GM21423 (cell line): Measurements from ENCODE around the gene CASK.
A peak's percentile ranks its signal among the peaks of the same experiment; 100 is the strongest.

Source experiments
- ATAC-seq: cut with Tn5 transposase; IDR thresholded peaks from one replicate; pipeline ENCODE4 v1.9.1; 2021; ENCODE audit warnings: mild to moderate bottlenecking, moderate library complexity; ENCODE audit not compliant: unreplicated experiment

The CASK gene

DNA sequence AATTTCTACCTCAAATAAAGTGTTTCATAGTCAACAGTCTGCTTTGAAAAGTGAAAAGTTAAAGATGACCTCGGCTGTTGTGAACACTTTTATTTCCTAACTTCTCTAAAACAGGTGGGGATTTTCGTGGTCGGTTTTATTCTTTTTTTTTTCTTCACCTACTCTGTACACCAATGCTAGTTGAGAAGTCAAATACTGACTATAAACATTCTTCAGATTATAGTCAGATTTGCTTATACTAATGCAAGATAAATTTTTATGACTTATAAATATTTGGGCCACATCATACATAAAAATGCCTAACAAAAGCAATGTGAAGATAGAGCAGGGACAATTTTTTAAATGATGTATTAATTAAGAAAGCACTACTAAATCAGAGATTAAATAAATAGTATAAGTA, 332.7 kb downstream of the CASK start:
- ATAC-seq, result no peak

DNA sequence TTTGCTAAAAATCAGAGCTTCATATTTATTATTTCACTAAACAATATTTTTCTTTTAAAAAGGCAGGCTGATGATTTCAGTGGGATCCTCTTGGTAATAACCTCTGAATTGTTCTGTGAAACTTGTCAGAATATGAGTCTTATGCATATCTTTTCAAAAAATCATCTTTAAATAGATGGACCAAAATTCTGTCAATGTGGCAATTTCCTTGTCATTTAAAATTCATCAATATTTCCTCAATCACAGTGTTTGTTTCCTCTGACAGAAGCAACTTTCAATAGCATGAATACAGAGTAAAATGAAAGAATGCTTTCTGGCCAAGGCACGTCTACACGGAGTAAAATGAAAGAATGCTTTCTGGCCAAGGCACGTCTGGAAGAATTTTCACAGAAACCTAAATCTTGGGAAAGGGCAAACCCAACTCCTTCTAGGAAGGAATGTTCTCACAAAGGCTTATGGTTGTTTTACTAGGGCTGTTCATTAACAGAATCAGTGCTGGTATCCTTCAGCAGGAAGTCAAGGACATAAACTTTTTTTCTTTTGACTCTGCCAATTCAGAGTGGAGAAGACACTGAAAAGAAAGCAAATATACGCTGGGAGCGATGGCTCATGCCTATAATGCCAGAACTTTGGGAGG, 333.6 kb downstream of the CASK start:
- no peak for ATAC-seq

DNA sequence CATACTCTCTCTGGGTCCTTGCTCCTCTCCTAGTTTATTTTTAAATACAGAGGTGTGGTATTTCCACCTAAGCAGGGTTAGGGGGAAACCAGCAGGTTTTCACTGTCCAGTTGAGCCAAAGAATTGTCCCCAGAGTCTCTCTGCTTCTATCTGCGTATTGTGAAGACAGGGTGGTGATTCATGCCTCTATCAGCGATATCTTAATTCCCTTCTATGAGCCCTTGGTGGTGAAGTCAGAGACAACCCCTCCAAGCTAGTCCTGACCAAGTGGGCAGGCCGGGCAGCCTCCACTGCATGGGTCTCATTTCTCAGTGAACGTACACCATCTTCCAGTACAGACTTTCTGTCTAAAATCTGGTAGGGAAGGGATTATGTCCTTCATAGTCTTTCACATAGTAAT, 335.1 kb downstream of the CASK start:
- ATAC-seq, result no peak

DNA sequence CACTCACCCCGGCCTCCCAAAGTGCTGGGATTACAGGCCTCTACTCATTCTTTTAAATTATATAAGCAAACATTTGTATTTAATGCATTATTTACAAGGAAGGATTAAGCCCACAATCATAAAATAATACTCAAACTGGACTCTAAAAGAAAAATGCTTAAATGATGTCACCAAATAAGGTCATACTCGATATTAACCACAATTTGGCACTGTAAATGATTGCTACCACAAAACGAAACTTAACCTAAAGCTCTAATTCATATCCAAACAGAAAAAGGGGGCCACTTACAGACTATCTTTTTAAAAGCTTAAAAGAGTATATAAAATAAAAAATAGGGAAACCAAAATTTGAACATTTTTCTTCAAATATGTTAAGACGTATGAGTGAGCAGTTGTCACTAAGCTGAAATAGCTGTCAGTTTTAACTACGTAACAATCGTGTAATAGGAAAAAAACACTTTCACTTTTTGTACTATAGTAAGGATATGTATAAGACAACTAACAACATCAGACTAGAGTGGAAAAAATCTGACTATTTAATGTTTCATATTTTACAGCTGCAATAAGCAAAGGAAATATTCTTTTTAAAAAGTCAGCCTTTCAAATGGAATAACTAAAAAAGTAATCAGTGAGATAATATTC, 342.8 kb downstream of the CASK start:
- no peak for ATAC-seq

DNA sequence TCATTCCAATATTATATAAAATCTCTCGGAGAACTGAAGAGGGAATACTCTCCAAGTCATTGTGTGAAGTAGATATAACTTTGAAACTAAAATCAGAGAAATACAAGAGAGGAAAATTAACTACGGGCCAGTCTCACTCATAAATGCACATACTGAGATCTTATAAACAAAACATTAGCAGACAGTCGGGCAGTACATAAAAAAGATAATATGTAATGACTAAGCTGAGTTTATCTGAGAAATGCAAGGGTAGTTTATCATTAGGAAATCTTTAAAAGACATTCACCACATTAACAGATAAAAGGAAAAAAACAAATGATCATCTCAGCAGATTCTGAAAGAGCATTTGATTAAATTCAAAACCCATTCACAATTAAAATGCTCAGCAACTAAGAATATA, 359.5 kb downstream of the CASK start:
- ATAC-seq, result no peak

DNA sequence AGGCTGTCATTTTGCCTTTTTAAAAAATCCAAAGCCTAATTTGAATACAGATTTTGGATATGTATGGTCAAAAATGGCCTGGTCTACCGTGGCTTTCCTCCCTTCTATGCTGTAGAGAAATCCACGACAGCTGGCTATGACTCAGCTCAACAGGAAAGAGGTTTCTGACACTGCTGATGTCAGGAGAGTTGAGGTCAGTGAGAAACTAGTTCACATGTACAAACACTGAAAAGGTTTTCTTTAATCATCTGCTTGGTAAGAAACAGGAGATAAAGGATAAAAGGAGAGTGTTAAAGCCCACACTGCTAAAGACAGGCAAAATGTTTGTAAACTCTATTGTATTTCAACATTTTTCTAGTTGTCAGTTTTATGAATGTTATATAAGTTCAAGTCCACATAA, 362.3 kb downstream of the CASK start:
- ATAC-seq, result peak; percentile 93

DNA sequence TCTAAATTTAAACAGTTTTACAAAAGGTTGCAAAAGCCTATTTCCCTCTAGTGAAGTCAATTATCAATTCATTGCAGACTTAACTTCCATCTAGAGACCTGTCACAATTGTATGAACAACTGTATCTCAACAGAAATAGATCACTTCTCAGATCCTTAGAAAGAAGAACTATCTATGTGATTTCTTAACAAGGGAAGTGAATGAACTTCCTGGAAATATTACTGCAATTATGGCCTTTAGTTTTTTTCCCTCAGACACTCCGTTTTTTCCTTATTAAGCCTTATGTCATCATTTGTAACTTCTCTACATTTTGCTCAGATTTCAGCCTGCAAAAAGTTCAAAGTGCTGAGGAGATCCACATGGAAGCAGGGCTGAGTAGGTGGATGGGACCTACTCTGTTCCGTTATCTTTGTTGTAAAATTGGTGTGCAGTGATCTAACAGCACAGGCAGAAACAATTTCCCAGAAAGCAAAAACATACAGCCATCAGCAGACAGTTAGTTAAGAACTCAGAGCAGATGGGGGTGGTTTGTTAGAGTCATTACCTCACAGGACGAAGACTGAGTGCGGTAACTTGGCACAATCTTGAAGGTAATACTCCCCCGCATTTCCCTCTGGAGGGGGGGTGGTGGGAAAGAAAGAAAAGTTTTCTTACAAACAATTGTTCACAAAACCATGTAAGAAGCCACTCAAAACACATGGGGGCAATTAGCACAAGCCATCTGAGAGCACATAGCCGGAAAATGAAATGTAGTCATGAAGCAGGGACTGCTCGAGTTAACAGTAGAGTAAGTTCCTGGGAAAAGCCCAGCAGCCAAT, 363.9 kb downstream of the CASK start:
- ATAC-seq, result no peak

DNA sequence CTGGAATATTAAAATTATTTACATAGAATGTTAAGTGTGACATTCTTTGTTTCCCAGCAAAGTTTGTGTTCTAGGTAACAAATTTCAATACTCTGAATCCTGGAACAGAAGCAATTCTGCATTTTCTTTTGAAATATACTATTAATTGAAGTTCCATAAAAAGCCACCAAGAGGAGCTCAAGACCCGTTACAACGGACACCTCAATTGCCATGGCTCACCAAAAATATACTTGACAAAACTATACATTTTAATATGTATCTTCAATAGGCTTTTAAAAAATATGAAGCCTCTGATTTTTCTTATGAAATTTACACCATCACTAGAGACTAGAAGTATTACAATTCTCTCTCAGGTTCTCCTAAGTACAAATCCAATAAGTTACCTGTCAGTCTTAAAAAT, 364.8 kb downstream of the CASK start:
- ATAC-seq, result no peak

DNA sequence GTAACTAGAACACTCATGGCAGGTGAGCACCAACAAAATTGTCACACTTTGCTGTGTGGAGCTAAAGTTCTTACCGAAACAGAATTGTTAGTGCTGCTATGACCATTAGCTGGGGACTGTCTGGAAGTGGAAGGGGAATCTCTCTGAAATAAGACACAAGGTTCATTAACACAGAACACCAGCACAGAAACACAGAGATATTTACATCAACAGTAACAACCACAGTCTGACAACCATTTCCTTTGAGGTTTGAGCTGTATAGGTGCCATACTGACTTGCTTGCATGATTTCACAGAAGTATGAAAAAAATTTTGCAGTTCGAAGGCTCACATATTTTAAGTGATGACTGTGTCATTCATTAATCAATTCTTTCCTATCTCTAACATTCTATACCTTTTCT, 366.4 kb downstream of the CASK start:
- ATAC-seq, result no peak

DNA sequence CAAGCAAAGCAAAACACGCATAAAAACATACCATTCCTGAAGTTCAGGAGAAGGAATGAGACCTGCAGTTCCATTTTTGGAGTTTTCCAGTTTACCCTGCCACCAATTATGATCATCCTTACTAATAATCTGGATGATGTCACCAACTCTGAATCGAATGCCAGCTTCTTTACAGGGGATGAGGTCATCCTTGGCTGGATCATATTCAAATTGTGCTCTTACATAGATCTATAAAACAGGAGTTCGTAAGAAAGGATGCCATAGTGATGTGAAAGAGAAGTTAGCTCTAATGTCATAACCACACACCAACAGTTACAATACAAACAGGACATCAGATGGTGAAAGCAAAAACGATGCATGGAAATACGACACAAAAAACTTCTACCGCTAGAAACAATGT, 369.7 kb downstream of the CASK start:
- no peak for ATAC-seq

DNA sequence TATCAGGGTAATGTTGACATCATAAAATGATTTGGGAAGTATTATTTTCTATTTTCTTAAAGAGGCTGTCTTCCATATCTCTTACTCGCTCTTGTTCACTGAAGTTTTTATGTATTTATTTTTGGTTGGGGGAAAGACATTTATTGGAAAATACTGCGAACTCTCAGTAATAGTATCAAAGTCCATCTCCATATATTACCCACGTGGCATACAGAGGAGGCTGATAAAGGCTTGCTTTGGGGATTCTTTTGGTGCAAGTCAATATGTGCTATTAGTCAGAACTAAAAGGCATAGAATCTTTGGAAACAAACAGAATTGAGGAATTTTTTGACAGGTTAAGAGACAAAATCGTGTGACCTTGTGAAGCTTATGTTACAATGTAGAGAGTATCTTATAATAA, 374.9 kb downstream of the CASK start:
- no peak for ATAC-seq

DNA sequence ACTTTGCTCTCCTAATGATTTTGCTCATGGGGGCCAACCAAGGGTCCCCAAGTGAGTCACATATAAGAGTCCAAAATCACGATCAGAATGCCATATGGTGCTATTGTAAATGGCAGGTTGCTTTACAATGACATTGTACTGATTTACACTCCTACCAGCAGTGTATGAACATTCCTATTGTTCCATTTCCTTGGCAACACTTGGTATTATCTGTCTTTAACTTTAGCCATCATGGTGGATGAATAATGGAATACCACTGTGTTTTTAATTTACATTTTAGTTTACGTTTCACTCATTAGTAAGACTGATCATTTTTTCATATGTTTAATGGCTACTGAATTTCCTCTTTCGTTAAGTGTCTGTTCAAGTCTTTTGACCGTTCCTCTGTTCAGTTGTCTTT, 379.7 kb downstream of the CASK start:
- ATAC-seq, result no peak

DNA sequence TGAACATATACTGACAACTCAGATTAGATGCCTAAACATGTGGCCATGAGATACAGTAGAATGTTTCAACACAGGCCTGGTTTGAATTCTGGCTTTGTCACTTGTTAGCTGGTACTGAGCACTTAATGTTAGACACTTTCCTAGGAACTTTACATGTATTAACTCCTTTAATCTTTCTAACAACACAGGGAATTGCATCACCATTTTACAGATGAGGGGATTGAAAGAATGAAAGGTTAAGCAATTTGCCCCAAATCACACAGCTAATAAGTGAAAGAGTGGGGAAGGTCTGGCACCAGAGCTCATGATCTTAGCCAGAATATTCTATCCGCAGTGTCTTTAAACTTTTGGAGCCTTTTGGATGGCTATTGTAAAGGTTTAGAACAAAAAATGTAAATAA, 380.3 kb downstream of the CASK start:
- no peak for ATAC-seq

DNA sequence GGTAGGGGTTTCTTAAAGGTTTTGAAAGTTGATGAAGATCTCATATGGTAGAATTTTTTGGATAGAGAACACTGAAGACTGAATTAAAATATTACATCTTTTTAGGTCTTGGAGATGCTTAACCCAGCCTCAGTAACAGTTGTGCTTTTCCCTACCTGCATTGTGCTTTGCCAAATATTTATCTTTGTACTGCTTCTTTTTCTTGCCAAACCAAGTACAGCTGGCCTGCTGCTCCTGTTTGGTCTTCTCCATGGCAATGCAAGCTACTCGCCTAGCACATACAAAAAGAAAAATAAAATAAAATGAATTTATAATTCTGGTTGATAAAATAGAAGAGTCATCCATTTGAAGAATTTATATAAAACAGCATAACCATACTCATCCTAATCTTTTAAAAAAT, 380.8 kb downstream of the CASK start:
- ATAC-seq, result no peak

DNA sequence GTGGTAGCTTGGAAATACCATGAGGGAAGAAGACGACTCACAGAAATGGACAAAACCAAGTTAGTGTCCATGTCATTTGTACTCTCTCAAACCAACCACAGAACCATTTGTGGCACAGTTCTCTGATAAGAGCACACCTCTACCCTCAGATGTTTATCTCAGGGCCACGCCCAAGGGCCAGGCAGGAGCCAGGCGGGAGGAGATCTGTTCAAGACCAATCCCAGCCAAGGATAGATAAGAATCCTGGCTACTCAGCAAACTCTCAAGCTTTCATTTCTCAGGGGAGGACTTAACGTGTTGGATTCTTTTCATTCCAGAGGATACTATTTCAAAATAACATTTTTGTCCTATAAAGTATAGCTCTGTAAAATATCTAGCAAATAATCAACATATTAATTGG, 381.2 kb downstream of the CASK start:
- ATAC-seq, result no peak

DNA sequence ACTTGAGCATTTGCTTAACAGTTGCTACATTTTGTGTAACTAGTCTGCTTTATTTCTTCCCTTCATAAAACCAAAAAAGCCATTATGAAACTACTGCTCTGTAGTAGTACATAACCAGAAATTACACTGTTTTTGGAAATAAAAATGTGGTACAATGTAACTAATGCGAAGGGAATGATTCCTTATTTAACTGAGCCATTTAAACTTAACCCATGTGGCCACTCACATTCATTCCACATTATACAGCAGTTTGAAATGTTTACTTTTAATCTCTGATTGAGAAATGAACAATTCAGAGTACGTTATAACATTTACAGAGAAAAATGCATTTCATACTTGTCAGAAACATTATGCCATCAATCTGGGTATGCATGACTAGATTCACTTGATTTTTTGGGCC, 382.0 kb downstream of the CASK start:
- ATAC-seq, result no peak

DNA sequence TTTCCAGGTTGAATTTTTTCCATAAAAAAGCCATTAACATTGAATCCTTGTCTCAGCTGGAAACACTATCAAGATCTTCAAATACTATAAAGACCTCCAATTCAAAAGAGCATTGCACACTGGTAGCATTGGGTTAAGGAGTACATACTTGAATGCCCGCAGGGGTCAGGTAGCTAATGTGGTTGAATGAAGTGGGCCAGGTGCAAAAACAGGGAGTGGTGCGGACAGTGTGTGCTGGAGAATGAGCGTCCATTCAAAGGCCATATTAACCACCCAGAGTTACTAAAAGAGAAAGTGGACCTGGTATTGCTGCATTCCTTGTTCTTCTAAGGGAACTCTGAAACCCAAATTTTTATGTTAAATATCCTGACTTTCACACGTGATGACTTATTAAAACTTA, 384.6 kb downstream of the CASK start:
- ATAC-seq, result no peak

DNA sequence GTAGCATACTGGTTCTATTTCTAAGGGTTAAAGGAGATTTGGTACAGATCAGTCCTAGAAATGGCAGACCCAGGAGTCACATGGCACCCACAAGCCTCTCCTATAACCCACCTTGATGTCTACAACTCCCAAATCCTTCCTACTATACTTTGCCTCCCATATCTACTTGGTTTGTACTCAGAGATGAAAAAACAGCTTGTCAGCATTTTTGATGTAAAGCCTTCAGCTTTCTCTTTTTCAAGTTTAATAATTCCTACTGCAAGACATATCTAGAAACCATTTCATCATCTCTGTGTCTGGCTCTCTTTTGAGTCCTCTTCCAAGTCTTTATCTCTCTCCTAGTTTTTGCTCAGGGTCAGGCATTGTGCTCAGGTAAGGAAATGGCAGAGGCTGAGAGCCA, 393.3 kb downstream of the CASK start:
- ATAC-seq, result no peak

DNA sequence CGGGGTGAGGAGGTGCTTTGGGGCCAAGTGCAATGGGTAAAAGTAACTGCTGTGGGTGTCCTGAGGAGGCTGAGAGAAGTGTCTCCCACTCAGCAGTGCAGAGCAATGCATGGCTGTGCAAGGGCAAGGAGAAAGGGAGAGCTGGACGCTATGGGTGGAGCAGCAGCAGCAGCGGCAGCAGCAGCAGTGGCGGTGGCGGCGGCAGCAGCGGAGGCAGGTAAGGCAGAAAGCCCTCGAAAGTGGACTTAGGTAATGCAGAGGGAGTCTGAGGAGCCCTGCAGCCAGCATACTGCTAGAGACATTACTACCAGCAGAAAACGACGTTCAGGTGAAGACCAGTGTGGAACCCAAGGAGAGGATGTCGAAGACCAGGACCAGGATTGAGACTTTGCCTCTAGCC, 394.1 kb downstream of the CASK start:
- no peak for ATAC-seq

DNA sequence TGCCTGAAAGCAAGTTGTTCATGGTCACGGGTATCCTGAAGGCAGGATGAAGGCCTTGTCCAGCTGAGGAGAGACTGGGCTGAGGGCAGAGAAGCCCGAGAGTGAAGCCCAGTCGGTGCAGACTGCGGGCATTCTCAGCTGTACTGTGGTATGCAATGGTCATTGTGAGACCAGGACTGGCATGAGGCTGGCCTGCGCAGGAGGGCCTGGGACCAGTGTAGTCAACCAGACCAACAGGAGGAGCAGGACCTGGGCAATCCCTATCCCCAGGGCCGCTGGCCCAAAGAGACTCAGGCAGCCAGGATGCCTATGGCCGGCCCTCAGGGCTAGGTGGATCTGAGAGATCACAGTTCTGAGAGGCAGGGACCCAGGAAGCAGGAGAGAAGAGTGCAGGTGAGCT, 394.6 kb downstream of the CASK start:
- ATAC-seq, result no peak

DNA sequence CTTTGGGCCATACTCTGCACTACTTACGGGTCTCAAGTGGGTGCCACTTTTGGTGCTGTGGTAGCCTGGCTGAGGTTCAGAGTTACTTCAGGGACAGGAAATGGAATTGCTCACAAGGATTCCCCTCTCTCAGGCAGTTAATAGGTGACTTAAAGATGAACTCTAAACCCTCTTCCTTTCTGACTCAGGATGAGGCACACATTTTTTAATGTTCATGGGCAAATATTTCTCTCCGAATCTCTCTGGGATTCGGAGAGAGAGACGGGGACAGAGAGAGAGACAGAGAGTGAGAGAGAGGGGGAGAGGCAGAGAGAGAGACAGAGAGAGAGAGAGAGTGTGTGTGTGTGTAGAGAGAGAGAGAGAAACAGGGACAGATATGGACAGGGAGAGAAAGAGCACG, 396.4 kb downstream of the CASK start:
- peak; percentile 71 for ATAC-seq

DNA sequence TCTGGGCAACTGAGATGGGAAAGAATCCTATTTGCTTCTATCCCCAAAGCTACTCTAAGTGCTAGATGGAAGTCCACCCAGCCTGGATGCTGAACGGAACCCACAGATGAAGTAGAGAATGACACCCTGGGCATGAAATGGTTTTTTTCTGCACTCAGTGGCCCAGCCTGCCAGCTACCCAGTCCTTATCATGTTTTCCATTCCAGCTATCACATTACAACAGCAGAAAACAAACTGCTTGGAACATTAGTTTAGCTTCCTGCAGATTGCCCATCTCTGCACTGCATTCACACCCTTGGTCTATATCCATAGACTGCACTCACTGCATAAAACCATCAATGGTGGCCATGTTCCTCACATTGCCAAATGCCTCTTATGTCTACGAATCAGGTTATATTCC, 397.1 kb downstream of the CASK start:
- no peak for ATAC-seq
